GM12872 (cell line): ENCODE measurements around the gene MYO18A.

Experiments
- CTCF ChIP-seq: IDR thresholded peaks from 3 replicates; pipeline ENCODE4 v1.5.1; 2011; ENCODE audit warnings: low read depth, mild to moderate bottlenecking, low read length, moderate library complexity; ENCODE audit not compliant: insufficient read depth

The MYO18A gene

GRCh38 chr17:29043539-29044145, 136.6 kb downstream of the MYO18A start:
- TF ChIP-seq CTCF, result no peak

DNA sequence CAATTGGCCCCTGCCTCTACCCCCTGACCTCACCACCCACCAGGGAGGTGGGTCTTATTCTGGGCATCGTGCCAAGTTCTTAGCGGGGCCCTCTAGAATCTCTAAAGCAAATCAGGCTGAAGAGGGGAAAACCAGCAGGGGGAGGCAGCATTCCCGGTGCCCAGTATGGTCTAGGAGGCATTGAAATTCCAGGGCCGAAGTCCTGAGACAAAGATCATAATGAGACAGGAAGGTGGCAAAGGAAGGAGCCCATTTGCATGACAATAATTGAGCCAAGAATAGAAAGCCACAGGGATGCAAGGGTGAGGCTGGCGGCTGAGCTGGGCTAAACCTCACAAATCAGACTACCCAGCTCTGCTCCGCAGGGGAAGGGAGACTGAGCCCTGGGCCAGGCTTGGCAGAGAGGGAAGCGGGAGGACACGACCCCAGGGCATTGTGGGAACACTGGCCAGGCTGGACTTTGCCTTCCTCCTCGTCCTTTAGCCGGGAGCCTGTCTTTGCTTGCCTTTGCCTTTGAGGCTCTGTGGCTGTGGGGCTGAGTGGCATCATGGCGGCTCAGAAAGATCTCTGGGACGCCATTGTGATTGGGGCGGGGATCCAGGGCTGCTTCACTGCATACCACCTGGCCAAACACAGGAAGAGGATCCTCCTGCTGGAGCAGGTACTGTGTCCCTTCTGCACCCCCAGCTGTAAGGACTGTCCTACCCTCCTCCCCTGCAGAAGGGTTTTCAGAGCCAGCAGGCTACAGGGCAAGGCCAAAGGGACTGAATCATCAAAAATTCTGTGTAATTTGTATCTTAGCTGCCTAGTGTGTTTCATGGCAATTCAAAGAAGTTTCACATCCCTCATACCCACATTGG, 137.3 kb downstream of the MYO18A start, which contains the start of gene PIPOX:
Gene PIPOX (plus strand): TSS at position 463 of the 860 bp plus-strand sequence. CDS start 85 bp downstream, at position 548.
- 0 out of 3 replicates have a peak, but pooled peaks have one; percentile 4 for TF ChIP-seq CTCF

DNA sequence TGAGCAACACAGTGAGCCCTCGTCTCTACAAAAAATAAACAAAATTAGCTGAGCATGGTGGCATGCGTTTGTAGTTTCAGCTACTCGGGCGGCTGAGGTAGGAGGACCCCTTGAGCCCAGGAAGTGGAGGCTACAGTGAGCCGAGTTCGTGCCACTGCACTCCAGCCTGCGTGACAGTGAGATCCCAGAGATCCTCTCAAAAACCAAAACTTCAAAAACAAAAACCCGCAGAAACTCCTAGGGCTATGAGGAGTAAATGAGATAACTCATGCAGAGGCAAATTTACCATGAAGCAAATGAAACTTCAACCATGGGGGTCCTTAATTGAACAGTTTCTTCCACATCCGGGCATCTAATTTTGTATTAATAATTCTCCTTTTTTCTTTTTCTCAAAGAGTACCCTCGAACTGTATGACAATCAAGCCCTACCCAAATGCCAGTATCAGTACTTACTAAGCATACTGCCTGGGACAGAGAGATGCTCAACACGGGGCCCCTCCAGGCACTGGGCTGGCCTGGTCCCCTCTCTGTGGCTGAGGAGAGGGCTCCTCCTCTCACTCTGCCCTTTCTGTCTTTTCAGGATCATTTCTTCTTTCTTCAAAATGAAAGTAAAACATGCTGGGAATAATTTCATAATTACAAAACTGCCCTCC, 138.0 kb downstream of the MYO18A start:
- TF ChIP-seq CTCF, result no peak

DNA sequence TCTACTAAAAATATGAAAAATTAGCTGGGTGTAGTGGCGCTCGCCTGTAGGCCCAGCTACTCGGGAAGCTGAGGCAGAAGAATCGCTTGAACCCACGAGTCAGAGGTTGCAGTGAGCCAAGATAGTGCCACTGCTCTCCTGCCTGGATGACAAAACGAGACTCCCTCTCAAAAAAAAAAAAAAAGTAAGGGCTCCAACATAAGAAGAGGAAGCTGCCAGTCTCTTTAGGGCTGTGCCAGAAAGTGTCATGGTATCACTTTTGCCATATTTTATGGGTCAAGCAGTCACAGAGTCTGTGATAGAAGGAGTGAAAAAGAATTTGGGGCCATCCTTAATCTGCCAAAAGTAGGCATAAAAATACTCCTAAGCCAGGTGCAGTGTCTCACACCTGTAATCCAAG, 138.6 kb downstream of the MYO18A start:
- no peak for TF ChIP-seq CTCF

DNA sequence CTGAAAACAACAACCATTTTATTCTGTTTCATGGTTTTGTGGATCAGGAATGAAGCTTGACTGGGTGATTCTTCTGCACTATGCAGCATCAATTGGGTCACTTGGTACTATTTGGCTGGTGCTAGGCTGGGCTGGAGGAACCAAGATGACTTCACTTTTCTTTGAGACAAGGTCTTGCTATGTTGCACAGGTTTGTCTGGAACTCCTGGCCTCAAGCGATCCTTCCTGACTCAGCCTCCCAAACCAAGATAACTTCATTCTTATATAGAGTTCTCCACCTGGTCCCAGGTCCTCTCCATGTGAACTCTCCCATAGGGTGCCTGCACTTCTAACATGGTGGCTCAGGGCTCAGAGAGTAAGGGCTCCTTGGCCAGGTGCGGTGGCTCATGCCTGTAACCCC, 139.1 kb downstream of the MYO18A start:
- TF ChIP-seq CTCF, result no peak

DNA sequence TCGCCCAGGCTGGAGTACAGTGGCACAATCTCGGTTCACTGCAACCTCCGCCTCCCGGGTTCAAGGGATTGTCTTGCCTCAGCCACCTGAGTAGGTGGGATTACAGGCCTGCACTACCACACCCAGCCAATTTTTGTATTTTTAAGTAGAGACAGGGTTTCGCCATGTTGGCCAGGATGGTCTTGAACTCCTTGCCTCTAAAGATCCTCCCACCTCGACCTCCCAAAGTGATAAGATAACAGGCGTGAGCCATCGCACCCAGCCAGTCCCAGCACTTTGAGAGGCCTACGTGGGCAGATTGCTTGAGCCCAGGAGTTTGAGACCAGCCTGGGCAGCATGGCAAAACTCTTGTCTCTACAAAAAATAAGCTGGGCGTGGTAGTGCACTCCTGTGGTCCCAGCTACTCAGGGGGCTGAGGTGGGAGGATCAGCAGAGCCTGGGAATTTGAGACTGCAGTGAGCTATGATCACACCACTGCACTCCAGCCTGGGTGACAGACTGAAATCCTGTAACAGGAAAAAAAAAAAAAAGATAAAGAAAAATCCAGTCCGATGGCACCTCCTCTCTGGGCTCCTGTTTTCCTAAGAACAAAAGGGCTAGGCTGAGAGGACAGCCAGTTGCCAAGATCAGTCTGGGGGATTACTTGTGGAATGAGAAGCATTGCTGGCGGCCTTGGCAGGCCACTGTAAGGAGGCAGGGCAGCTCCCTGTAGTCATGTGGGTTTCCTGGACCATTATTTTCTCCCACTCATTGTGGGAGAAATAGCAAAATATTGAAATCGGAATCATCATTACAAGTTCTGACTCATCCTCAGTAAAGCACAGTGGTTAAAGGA, 140.2 kb downstream of the MYO18A start:
- TF ChIP-seq CTCF, result no peak
